GM10248 (cell line): ENCODE results near the gene SIM1.

Experiments used
- CTCF ChIA-PET: fragments of 300-600 bp; sonication (Branson Sonifier 250); formaldehyde crosslinking; extraction: SDS; loops from one replicate; lab custom pipeline; 2021; ENCODE audit warnings: antibody characterized with exemption; lab: Yijun Ruan, JAX
- POLR2A ChIA-PET: fragments of 350-650 bp; sonication (Branson Sonifier 250); formaldehyde crosslinking; extraction: SDS; loops from one replicate; lab custom pipeline; 2020; ENCODE audit warnings: antibody characterized with exemption; lab: Yijun Ruan, JAX
- DNase-seq: peaks from one replicate; pipeline ENCODE4 v3.0.0; 2012; ENCODE audit errors: extremely low spot score
- CTCF ChIP-seq: IDR thresholded peaks from 2 replicates; pipeline ENCODE4 v1.5.1; 2012; ENCODE audit warnings: mild to moderate bottlenecking, low read depth; ENCODE audit errors: extremely low read depth, missing control alignments, control extremely low read depth

SIM1 gene

GRCh38 chr6:100346828-100347227, 117.9 kb downstream of the SIM1 start:
- DNase-seq, result no peak
- POLR2A ChIA-PET, result interaction anchor here (0.7 kb wide), 1 partner anchor 38 kb away, joined by 3 read pairs; no protein-coding TSS in a partner anchor
- TF ChIP-seq CTCF, result no peak
- CTCF ChIA-PET, result interaction anchor here (1.0 to 1.1 kb wide), 2 partner anchors 19 to 109 kb away, joined by 3 read pairs; no protein-coding TSS in a partner anchor

GRCh38 chr6:100346203-100346602, 118.5 kb downstream of the SIM1 start:
- no peak for TF ChIP-seq CTCF
- DNase-seq, result no peak
- POLR2A ChIA-PET, result interaction anchor here (0.7 kb wide), 1 partner anchor 39 kb away, joined by 3 read pairs; no protein-coding TSS in a partner anchor
- CTCF ChIA-PET, result interaction anchor here (1.0 to 1.1 kb wide), 2 partner anchors 20 to 108 kb away, joined by 3 read pairs; no protein-coding TSS in a partner anchor

- ChIA-PET CTCF (interaction anchor here (1.4 to 1.6 kb wide), 3 partner anchors 9 to 24 kb away, joined by 3 to 5 read pairs (median 4); no protein-coding TSS in a partner anchor), POLR2A (no interaction called here)
- TF ChIP-seq CTCF, result no peak
- no peak for DNase-seq
Measured at GRCh38 chr6:100344761-100345160, 120.0 kb downstream of the SIM1 start.

- DNase-seq, result no peak
- CTCF ChIA-PET, result interaction anchor here (1.4 to 1.6 kb wide), 3 partner anchors 9 to 24 kb away, joined by 3 to 5 read pairs (median 4); no protein-coding TSS in a partner anchor
- no peak for TF ChIP-seq CTCF
- POLR2A ChIA-PET, result no interaction called here
Measured at GRCh38 chr6:100344321-100344720, 120.4 kb downstream of the SIM1 start.

- CTCF ChIA-PET, result interaction anchor here (0.6 to 1.6 kb wide), 4 partner anchors 10 to 23 kb away, joined by 3 to 5 read pairs (median 4); no protein-coding TSS in a partner anchor
- DNase-seq, result no peak
- POLR2A ChIA-PET, result no interaction called here
- no peak for TF ChIP-seq CTCF
Measured at GRCh38 chr6:100343316-100344077, 121.2 kb downstream of the SIM1 start.

- ChIA-PET CTCF (interaction anchor here (0.6 kb wide), 1 partner anchor 10 kb away, joined by 3 read pairs; no protein-coding TSS in a partner anchor), POLR2A (no interaction called here)
- DNase-seq, result no peak
- TF ChIP-seq CTCF, result no peak
Measured at GRCh38 chr6:100342830-100343229, 121.9 kb downstream of the SIM1 start.
